ENCODE measurements around the gene RASSF3.

DNA sequence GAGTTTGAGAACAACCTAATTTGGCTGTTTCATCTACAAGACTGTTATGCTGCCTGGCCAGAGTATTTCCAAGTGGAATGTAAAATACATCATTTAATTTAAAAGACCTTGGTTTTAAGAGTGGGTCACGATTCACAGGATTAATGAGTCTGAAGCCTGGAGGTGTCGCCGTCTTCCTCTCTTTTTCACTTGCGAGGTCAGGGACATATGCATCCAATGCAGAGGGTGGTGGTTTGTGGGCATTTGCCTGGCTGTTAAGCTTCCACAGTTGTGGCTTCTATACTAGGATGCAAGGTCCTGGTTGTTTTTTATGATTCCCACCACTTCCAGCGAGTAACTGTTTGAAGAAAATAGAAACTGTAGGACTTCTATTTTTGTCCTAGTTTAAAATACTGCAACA is 22.8 kb upstream of the RASSF3 start:
- TF ChIP-seq CTCF (IDR thresholded peaks at IDR 0.05) (no peak), POLR2A (IDR thresholded peaks at IDR 0.05) (no peak)

Data from breast epithelium (tissue), 3 donors.